Caco-2 (cell line): Measurements from ENCODE around the gene ATF7IP2. TPM values are rescaled to one million over a fixed set of nuclear protein-coding genes. Genes with fewer than 3 reads are reported as not detected.

ENCODE experiments used
- BruUV-seq: library from RNA; stranded (reverse); fragments of 400-500 nt; replicated peaks from 2 replicates; lab custom pipeline; 2021; lab: Mats Ljungman, UMichigan
- CTCF ChIA-PET: fragments of 300-600 bp; sonication (Branson Sonifier 250); formaldehyde crosslinking; loops from one replicate; lab custom pipeline; 2022; ENCODE audit warnings: antibody characterized with exemption; lab: Charles Lee
- POLR2A ChIA-PET: fragments of 300-600 bp; sonication (Branson Sonifier 250); formaldehyde crosslinking; loops from one replicate; lab custom pipeline; 2022; ENCODE audit warnings: antibody characterized with exemption; lab: Charles Lee
- DNase-seq, 2 experiments: peaks; one replicate each; pipeline versions ENCODE4 v3.0.0 to v3.0.0-alpha.2; 2020 to 2022
- H3K27me3 ChIP-seq: replicated peaks from 2 replicates; pipeline ENCODE4 v1.6.0; 2011; ENCODE audit warnings: low read length; ENCODE audit not compliant: control insufficient read depth, insufficient read depth
- H3K36me3 ChIP-seq: 2 replicates; pipeline ENCODE4 v1.5.1; 2011; ENCODE audit warnings: low read length; ENCODE audit not compliant: control insufficient read depth, insufficient read depth
- H3K4me1 ChIP-seq: fragments of 250-450 bp; sonication (Bioruptor Pico); 2 replicates; pipeline ENCODE4 v1.5.1; 2020; ENCODE audit warnings: mild to moderate bottlenecking
- H3K4me3 ChIP-seq: 2 replicates; pipeline ENCODE4 v1.5.1; 2011; ENCODE audit warnings: low read depth, mild to moderate bottlenecking, control low read depth, low read length
- H3K9me3 ChIP-seq: fragments of 250-450 bp; sonication (Bioruptor Pico); 2 replicates; pipeline ENCODE4 v1.5.1; 2020; ENCODE audit warnings: mild to moderate bottlenecking, moderate library complexity
- H3K27ac Mint-ChIP-seq: one replicate; pipeline ENCODE4 v1.8.0; 2022; ENCODE audit warnings: mixed read lengths; ENCODE audit not compliant: unreplicated experiment
- H3K27me3 Mint-ChIP-seq: one replicate; pipeline ENCODE4 v1.8.0; 2022; ENCODE audit warnings: mixed read lengths; ENCODE audit not compliant: insufficient read depth, unreplicated experiment
- H3K36me3 Mint-ChIP-seq: one replicate; pipeline ENCODE4 v1.8.0; 2022; ENCODE audit warnings: mild to moderate bottlenecking, mixed read lengths; ENCODE audit not compliant: insufficient read depth, unreplicated experiment
- H3K4me1 Mint-ChIP-seq: one replicate; pipeline ENCODE4 v1.8.0; 2022; ENCODE audit warnings: low read depth, mixed read lengths; ENCODE audit not compliant: unreplicated experiment
- H3K4me3 Mint-ChIP-seq: one replicate; pipeline ENCODE4 v1.8.0; 2022; ENCODE audit warnings: mild to moderate bottlenecking, moderate library complexity, mixed read lengths; ENCODE audit not compliant: unreplicated experiment
- H3K9me3 Mint-ChIP-seq: one replicate; pipeline ENCODE4 v1.8.0; 2022; ENCODE audit warnings: mixed read lengths; ENCODE audit not compliant: unreplicated experiment
- intact Hi-C: fragments of 100-400 bp; cut with micrococcal nuclease; formaldehyde crosslinking; loops from one replicate; pipeline ENCODE4 v1.10.0; 2022; ENCODE audit not compliant: unreplicated experiment
- total RNA-seq: library from RNA; stranded (reverse); gene quantifications from 2 replicates; pipeline ENCODE4 v1.2.3, GENCODE V29; 2022
- TF ChIP-seq, protein P1 (sequence below), 2 experiments: fragments of 200-600 bp in 1 of 2; IDR thresholded peaks; 1 replicate in 1 of 2; 2 replicates in 1 of 2; pipeline versions ENCODE4 v1.5.1 to v1.8.0; 2011 to 2022; ENCODE audit warnings: antibody characterized with exemption in 1 of 2, control low read depth in 1 of 2, inconsistent platforms in 1 of 2, low read depth in 1 of 2, low read length in 1 of 2, mild to moderate bottlenecking in 1 of 2, moderate library complexity in 1 of 2; ENCODE audit not compliant: insufficient read depth in 1 of 2, severe bottlenecking in 1 of 2, unreplicated experiment in 1 of 2

The ATF7IP2 gene
- total RNA-seq, 1 experiment from 2014 or later: 16.4 TPM

DNA sequence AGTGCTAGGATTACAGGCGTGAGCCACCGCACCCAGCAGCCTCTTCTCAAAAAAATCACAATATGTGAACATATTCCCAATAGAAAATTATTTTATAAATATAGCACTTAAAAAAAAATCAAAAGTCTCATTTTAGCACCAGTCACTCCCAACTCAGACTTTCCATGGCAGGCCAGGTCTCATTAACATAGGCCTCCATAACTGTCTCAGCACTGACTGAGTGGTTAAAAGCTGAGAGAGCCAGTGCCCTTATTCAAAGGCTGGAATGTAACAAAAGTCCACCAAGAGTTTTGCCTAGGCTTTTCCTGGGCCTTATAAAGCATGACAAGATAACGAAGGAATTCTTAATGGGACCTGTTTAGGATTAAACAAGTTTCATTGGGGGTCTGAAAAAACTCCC is 114.7 kb downstream of the ATF7IP2 start:
- Histone ChIP-seq H3K9me3 (0 out of 2 replicates have a peak, but pooled peaks cover under 1% of the 10 kb centered on the region), H3K4me1 (no peaks in the 10 kb centered on the region), H3K27me3 (no peaks in the 10 kb centered on the region), H3K4me3 (no peak overlapping the region), H3K36me3 (no peaks in the 10 kb centered on the region)
- no peak for DNase-seq
- TF ChIP-seq, protein P1, sequence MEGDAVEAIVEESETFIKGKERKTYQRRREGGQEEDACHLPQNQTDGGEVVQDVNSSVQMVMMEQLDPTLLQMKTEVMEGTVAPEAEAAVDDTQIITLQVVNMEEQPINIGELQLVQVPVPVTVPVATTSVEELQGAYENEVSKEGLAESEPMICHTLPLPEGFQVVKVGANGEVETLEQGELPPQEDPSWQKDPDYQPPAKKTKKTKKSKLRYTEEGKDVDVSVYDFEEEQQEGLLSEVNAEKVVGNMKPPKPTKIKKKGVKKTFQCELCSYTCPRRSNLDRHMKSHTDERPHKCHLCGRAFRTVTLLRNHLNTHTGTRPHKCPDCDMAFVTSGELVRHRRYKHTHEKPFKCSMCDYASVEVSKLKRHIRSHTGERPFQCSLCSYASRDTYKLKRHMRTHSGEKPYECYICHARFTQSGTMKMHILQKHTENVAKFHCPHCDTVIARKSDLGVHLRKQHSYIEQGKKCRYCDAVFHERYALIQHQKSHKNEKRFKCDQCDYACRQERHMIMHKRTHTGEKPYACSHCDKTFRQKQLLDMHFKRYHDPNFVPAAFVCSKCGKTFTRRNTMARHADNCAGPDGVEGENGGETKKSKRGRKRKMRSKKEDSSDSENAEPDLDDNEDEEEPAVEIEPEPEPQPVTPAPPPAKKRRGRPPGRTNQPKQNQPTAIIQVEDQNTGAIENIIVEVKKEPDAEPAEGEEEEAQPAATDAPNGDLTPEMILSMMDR (IDR thresholded peaks at IDR 0.05; ENCODE audit: insufficient read depth in 1 of 2, low read depth in 1 of 2, low read length in 1 of 2, severe bottlenecking in 1 of 2, unreplicated experiment in 1 of 2): no peak
- no TSS peak for BruUV-seq
- intact Hi-C loops: no loop called here
- no peak overlapping the region for H3K4me3 Mint-ChIP-seq
- peaks cover 9% of the 10 kb centered on the region for H3K4me1 Mint-ChIP-seq
- peaks cover 23% of the 10 kb centered on the region for H3K36me3 Mint-ChIP-seq
- ChIA-PET POLR2A (no interaction called here), CTCF (no interaction called here)
- peaks cover 20% of the 10 kb centered on the region for H3K9me3 Mint-ChIP-seq
- H3K27me3 Mint-ChIP-seq: no peaks in the 10 kb centered on the region
- H3K27ac Mint-ChIP-seq: no peak overlapping the region

DNA sequence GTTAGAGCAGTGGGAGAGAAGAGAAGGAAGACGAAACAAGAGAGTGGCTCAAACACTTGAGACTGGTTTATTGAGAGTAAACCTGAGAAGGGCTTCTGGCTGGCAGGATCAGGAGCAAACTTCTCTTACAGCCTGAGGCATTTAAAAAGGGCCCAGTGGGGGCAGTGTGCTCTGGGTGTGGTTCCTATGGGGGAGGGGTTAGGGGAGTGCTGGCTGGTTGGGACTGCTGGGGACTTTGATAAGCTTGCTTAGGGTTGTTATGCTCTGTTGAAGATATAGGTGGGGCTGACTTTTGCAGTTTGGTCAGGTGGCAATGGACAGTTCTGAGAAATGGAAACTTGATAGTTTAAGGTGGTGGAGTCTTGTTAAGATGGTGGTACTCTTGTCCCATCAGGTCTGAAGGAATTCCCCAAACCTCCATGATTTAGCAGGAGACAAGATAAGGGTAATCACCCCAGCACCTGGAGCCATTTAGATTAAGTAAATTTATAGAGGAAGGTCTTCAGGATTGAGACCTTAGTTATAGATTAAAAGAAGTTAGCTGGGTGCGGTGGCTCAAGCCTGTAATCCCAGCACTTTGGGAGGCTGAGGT is 115.3 kb downstream of the ATF7IP2 start:
- Mint-ChIP-seq H3K9me3 (peaks cover 19% of the 10 kb centered on the region), H3K27me3 (no peaks in the 10 kb centered on the region), H3K4me1 (peaks cover 9% of the 10 kb centered on the region), H3K27ac (no peak overlapping the region), H3K4me3 (no peak overlapping the region), H3K36me3 (peaks cover 23% of the 10 kb centered on the region)
- ChIA-PET POLR2A (no interaction called here), CTCF (no interaction called here)
- no peak overlapping the region for H3K4me3 ChIP-seq
- BruUV-seq: no TSS peak
- DNase-seq: peak in 1 of 2 experiments; percentile 14
- H3K36me3 ChIP-seq: no peaks in the 10 kb centered on the region
- H3K27me3 ChIP-seq: no peaks in the 10 kb centered on the region
- H3K9me3 ChIP-seq: no peaks in the 10 kb centered on the region
- intact Hi-C loops: no loop called here
- H3K4me1 ChIP-seq: no peaks in the 10 kb centered on the region
- TF ChIP-seq, protein P1 (IDR thresholded peaks at IDR 0.05; ENCODE audit: insufficient read depth in 1 of 2, low read depth in 1 of 2, low read length in 1 of 2, severe bottlenecking in 1 of 2, unreplicated experiment in 1 of 2): no peak

- no peaks in the 10 kb centered on the region for H3K4me1 ChIP-seq
- Mint-ChIP-seq H3K9me3 (peaks cover 20% of the 10 kb centered on the region), H3K27me3 (no peaks in the 10 kb centered on the region), H3K4me3 (no peak overlapping the region), H3K36me3 (peaks cover 12% of the 10 kb centered on the region), H3K4me1 (peaks cover 9% of the 10 kb centered on the region), H3K27ac (no peak overlapping the region)
- no peak for DNase-seq
- CTCF ChIA-PET: no interaction called here
- no peaks in the 10 kb centered on the region for H3K9me3 ChIP-seq
- TF ChIP-seq, protein P1 (IDR thresholded peaks at IDR 0.05; ENCODE audit: insufficient read depth in 1 of 2, low read depth in 1 of 2, low read length in 1 of 2, severe bottlenecking in 1 of 2, unreplicated experiment in 1 of 2): no peak
- H3K4me3 ChIP-seq: no peak overlapping the region
- BruUV-seq: no TSS peak
- no peaks in the 10 kb centered on the region for H3K27me3 ChIP-seq
- POLR2A ChIA-PET: no interaction called here
- no peaks in the 10 kb centered on the region for H3K36me3 ChIP-seq
- intact Hi-C loops: no loop called here
Measured at GRCh38 chr16:10502776-10503175, 116.9 kb downstream of the ATF7IP2 start.
